GM21526 (cell line): ENCODE results near the gene MAPK7.

Experiments
- ATAC-seq: cut with Tn5 transposase; IDR thresholded peaks from one replicate; pipeline ENCODE4 v1.9.1; 2021; ENCODE audit warnings: moderate library complexity; ENCODE audit not compliant: unreplicated experiment, low FRiP score

The MAPK7 gene

GRCh38 chr17:19378416-19379360 lies at the start of gene MAPK7:
Gene MAPK7 (plus strand): TSS chr17:19378498. CDS start chr17:19378901, 403 bp downstream.
- peak; percentile 3 for ATAC-seq

- ATAC-seq, result no peak
Observed at GRCh38 chr17:19329136-19329535, 49.2 kb upstream of the MAPK7 start.

GRCh38 chr17:19329839-19330238 lies 48.5 kb upstream of the MAPK7 start:
- no peak for ATAC-seq

- ATAC-seq, result no peak
Observed at GRCh38 chr17:19330271-19330670, 48.0 kb upstream of the MAPK7 start.

GRCh38 chr17:19331134-19331533 lies 47.2 kb upstream of the MAPK7 start:
- ATAC-seq, result no peak

GRCh38 chr17:19331543-19332245 lies 46.6 kb upstream of the MAPK7 start:
- ATAC-seq, result no peak

GRCh38 chr17:19332371-19333131 lies 45.7 kb upstream of the MAPK7 start:
- no peak for ATAC-seq

GRCh38 chr17:19333132-19333440 lies 45.2 kb upstream of the MAPK7 start:
- ATAC-seq, result no peak

- ATAC-seq, result no peak
Observed at GRCh38 chr17:19333736-19334290, 44.5 kb upstream of the MAPK7 start.

- no peak for ATAC-seq
Observed at GRCh38 chr17:19334331-19334730, 44.0 kb upstream of the MAPK7 start.

GRCh38 chr17:19335951-19336631 lies 42.2 kb upstream of the MAPK7 start:
- ATAC-seq, result no peak

- ATAC-seq, result no peak
Observed at GRCh38 chr17:19336938-19337711, 41.2 kb upstream of the MAPK7 start.

- no peak for ATAC-seq
Observed at GRCh38 chr17:19337712-19338023, 40.6 kb upstream of the MAPK7 start.

GRCh38 chr17:19338031-19338990 lies 40.0 kb upstream of the MAPK7 start:
- ATAC-seq, result peak; percentile 54

GRCh38 chr17:19339341-19339815 lies 38.9 kb upstream of the MAPK7 start:
- ATAC-seq, result no peak

- ATAC-seq, result no peak
Observed at GRCh38 chr17:19341211-19341631, 37.1 kb upstream of the MAPK7 start.

- ATAC-seq, result no peak
Observed at GRCh38 chr17:19341641-19342610, 36.4 kb upstream of the MAPK7 start.
